Thoracic aorta (tissue), 2 donors: ENCODE data around the gene PGF. TPM values are rescaled to one million over a fixed set of nuclear protein-coding genes. Genes with fewer than 3 reads are reported as not detected.

ENCODE experiments used
- ATAC-seq: fragments of 150-250 bp; one replicate; pipeline ENCODE4 v1.8.0; 2017; ENCODE audit warnings: low read depth; ENCODE audit not compliant: insufficient number of reproducible peaks, low FRiP score
- DNase-seq: peaks from one replicate; pipeline ENCODE4 v3.0.0-alpha.2; 2020; ENCODE audit warnings: low spot score
- H3K27ac ChIP-seq, 2 donors: fragments of 200-600 bp; sonication (generic); 1 replicate in 1 of 2; 2 replicates in 1 of 2; pipeline ENCODE4 v1.5.1; 2016; ENCODE audit warnings: mild to moderate bottlenecking in 2 of 2, moderate library complexity in 2 of 2
- H3K27me3 ChIP-seq: fragments of 200-600 bp; sonication (generic); replicated peaks from 2 replicates; pipeline ENCODE4 v1.6.0; 2016; ENCODE audit warnings: mild to moderate bottlenecking; ENCODE audit not compliant: insufficient read depth
- H3K36me3 ChIP-seq: fragments of 200-600 bp; sonication (generic); one replicate; pipeline ENCODE4 v1.5.1; 2016
- H3K4me1 ChIP-seq, 2 donors: fragments of 200-600 bp; sonication (generic); 1 replicate in 1 of 2; 2 replicates in 1 of 2; pipeline versions ENCODE4 v1.5.1 to v1.6.0; 2016; ENCODE audit warnings: low read depth in 2 of 2, mild to moderate bottlenecking in 1 of 2; ENCODE audit not compliant: control insufficient read depth in 1 of 2
- H3K4me3 ChIP-seq: fragments of 200-600 bp; sonication (generic); 2 replicates; pipeline ENCODE4 v1.5.1; 2016; ENCODE audit warnings: mild to moderate bottlenecking
- H3K9me3 ChIP-seq: fragments of 200-600 bp; sonication (generic); 2 replicates; pipeline ENCODE4 v1.5.1; 2016
- CTCF ChIP-seq: fragments of 200-600 bp; sonication (generic); IDR thresholded peaks from one replicate; pipeline ENCODE4 v1.5.1; 2019; ENCODE audit warnings: antibody characterized with exemption
- total RNA-seq, 2 donors: library from RNA; depleted of rRNA; stranded (reverse); fragments of >200 nt; gene quantifications; one replicate each; pipeline versions ENCODE4 v1.1.0 to v1.2.3, GENCODE V29; 2016

PGF gene
- total RNA-seq, 2 donors from 2014 or later, result 34.4 to 75.3 TPM

- no peaks in the 10 kb centered on the region for H3K27me3 ChIP-seq
- no peak for TF ChIP-seq CTCF
- ATAC-seq (no peak), DNase-seq (no peak)
- H3K4me1 ChIP-seq, result peaks cover 29 to 75% of the 10 kb centered on the region in 2 donors
- no peak overlapping the region for H3K4me3 ChIP-seq
- peak overlapping the region; percentile 90 to 96 for H3K27ac ChIP-seq
- no peaks in the 10 kb centered on the region for H3K36me3 ChIP-seq
- no peaks in the 10 kb centered on the region for H3K9me3 ChIP-seq
Observed at GRCh38 chr14:74981462-74981782, 26.0 kb upstream of the PGF start.

GRCh38 chr14:74980731-74981461 lies 25.5 kb upstream of the PGF start:
- H3K4me3 ChIP-seq, result no peak overlapping the region
- ATAC-seq (peak; percentile 70), DNase-seq (no peak)
- no peak for TF ChIP-seq CTCF
- peaks cover 29 to 75% of the 10 kb centered on the region in 2 donors for H3K4me1 ChIP-seq
- H3K36me3 ChIP-seq, result no peaks in the 10 kb centered on the region
- no peaks in the 10 kb centered on the region for H3K27me3 ChIP-seq
- peak overlapping the region; percentile 90 to 96 for H3K27ac ChIP-seq
- no peaks in the 10 kb centered on the region for H3K9me3 ChIP-seq

DNA sequence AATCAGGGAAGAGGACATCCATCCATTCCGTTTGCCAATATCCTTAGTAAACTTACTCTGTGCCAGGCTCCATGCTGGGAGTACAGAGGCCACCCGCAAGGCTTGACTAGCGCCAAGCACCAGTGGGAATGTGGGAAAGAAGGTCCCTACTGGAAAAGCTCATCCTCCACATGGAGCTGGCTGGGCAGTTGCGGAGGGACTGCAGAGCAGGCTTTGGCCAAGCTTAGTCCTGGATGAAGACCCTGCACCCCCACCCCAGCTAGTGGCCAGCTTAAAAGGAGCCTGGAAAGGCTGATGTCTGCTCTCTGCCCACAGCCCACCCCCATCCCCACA lies 25.0 kb upstream of the PGF start:
- H3K9me3 ChIP-seq, result no peaks in the 10 kb centered on the region
- DNase-seq, result no peak

DNA sequence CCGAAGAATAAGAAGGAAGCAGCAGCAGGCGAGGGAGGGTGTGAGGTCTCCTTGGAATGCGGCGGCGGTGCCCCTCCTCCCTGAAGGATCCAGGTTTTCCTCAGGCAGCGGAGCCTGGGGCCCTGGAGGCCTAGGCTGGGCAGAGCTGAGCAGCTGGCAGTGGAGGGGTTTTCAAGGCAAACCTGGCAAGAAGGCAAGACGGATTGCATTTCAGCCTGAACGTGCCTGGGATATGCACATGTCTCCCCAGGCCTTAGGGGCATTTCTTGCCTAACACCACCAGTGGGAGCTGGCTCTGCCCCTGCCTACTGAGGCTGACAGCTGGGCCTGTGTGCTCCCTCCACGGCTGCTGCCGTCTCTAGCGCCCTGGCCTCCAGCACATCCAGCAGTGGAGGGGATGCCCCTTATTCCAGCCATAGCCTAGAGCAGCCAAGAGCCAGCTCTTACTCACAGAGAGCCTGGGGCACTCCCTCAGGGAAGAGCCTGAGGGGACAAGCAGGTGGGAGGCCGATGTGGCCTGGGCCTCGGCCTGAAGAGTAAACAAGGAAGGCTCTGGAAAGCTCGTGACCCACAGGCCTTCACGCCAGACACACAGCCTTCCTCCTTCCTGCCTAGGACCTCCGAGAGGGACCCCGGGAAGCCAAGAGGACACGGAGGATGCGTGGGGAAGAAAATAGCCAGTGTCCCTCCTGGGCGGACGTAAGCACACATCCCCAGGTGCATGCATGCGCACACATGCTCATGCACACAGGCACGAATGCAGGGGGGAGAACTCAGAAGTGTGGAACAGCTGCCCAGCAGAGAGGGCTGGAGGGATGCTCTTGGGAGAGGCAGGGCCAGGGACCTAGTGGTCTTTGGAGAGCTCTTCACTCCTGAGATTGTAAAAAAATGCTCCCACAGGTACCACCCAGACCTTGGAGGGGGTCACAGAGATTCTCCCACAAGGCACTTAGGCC lies 24.3 kb upstream of the PGF start:
- Histone ChIP-seq H3K36me3 (no peaks in the 10 kb centered on the region), H3K4me1 (peaks cover 29 to 67% of the 10 kb centered on the region in 2 donors), H3K27me3 (no peaks in the 10 kb centered on the region), H3K9me3 (no peaks in the 10 kb centered on the region), H3K4me3 (no peak overlapping the region), H3K27ac (peak overlapping the region; percentile 90 to 96)
- DNase-seq (no peak), ATAC-seq (peak; percentile 13)
- TF ChIP-seq CTCF, result peak; percentile 32

More for the DNA sequence above, 25.0 kb upstream of the PGF start:
- no peaks in the 10 kb centered on the region for H3K27me3 ChIP-seq
- no peaks in the 10 kb centered on the region for H3K36me3 ChIP-seq
- no peak for ATAC-seq
- peak overlapping the region; percentile 90 to 96 for H3K27ac ChIP-seq
- H3K4me3 ChIP-seq, result no peak overlapping the region
- TF ChIP-seq CTCF, result no peak
- H3K4me1 ChIP-seq, result peaks cover 29 to 73% of the 10 kb centered on the region in 2 donors

GRCh38 chr14:74979029-74979428 lies 23.6 kb upstream of the PGF start:
- Histone ChIP-seq H3K4me1 (peaks cover 29 to 61% of the 10 kb centered on the region in 2 donors), H3K36me3 (no peaks in the 10 kb centered on the region), H3K4me3 (no peak overlapping the region), H3K27ac (peak overlapping the region; percentile 90 to 96), H3K27me3 (no peaks in the 10 kb centered on the region), H3K9me3 (no peaks in the 10 kb centered on the region)
- TF ChIP-seq CTCF, result no peak
- no peak for ATAC-seq
- no peak for DNase-seq
